Measurements from ENCODE around the gene ZFP42. TPM values are rescaled to one million over a fixed set of nuclear protein-coding genes. Genes with fewer than 3 reads are reported as not detected.
A peak's percentile ranks its signal among the peaks of the same experiment; 100 is the strongest.
"Not testable (repeated sequence)": the region's sequence is repeated elsewhere in the genome, so short reads cannot be mapped to it uniquely, and the experiment has no call there.

The ZFP42 gene
- total RNA-seq, result under 1 TPM in 3 of 8 experiments, not detected in 5; 0.17 to 0.47 (median 0.18) TPM

- in situ Hi-C loops (cut with MboI; ENCODE audit: low pct_unique_long_range_greater_than_20kb in 2 of 9, low sequenced_read_pairs in 9 of 9, unreplicated experiment in 9 of 9), result no loop called here
- no peak for ATAC-seq (replicated peaks in 6 of 8)
Measured at GRCh38 chr4:187995322-187996207, at the start of gene ZFP42. Gene ZFP42 (plus strand): TSS chr4:187995771. CDS start chr4:188002808, 7,037 bp downstream.

GRCh38 chr4:187961171-187961570 lies 34.4 kb upstream of the ZFP42 start:
- H3K4me1 ChIP-seq (replicated peaks in 1 of 2), result peaks cover 0 to 4% of the 10 kb centered on the region in 2 donors
- 0 to 100% (median 91%) methylated on average over 1 to 2 of the region's 2 CpGs for WGBS, 10 experiments
- no peak for ATAC-seq (replicated peaks in 6 of 8)
- in situ Hi-C loops (cut with MboI; ENCODE audit: low pct_unique_long_range_greater_than_20kb in 2 of 9, low sequenced_read_pairs in 9 of 9, unreplicated experiment in 9 of 9), result no loop called here
- no peak overlapping the region for H3K27ac ChIP-seq
- H3K4me3 ChIP-seq, result no peak overlapping the region

More at GRCh38 chr4:187995322-187996207, at the start of gene ZFP42:
- H3K4me3 ChIP-seq, result no peak within 1 kb of the TSS
- WGBS, 10 experiments, result 27 to 100% (median 82%) methylated on average over 1 to 20 of the region's 58 CpGs
- no peak within 1 kb of the TSS for H3K27ac ChIP-seq
- H3K4me1 ChIP-seq (replicated peaks in 1 of 2), result no peaks in the 10 kb centered on the region

- Histone ChIP-seq H3K4me3 (no peak overlapping the region), H3K4me1 (replicated peaks in 1 of 2) (peaks cover 0 to 4% of the 10 kb centered on the region in 2 donors), H3K27ac (no peak overlapping the region)
- 0 to 100% (median 70%) methylated on average over 1 to 2 of the region's 2 CpGs; no CpG with 5 or more reads in 1 of the 10 experiments for WGBS, 10 experiments
- ATAC-seq (replicated peaks in 6 of 8), result no peak
- in situ Hi-C loops (cut with MboI; ENCODE audit: low pct_unique_long_range_greater_than_20kb in 2 of 9, low sequenced_read_pairs in 9 of 9, unreplicated experiment in 9 of 9), result no loop called here
Measured at GRCh38 chr4:187961961-187962360, 33.6 kb upstream of the ZFP42 start.

GRCh38 chr4:187962926-187963325 lies 32.6 kb upstream of the ZFP42 start:
- H3K27ac ChIP-seq, result no peak overlapping the region
- in situ Hi-C loops (cut with MboI; ENCODE audit: low pct_unique_long_range_greater_than_20kb in 2 of 9, low sequenced_read_pairs in 9 of 9, unreplicated experiment in 9 of 9), result no loop called here
- 0 to 90% (median 67%) methylated on average over 1 to 3 of the region's 3 CpGs; no CpG with 5 or more reads in 2 of the 10 experiments for WGBS, 10 experiments
- H3K4me1 ChIP-seq (replicated peaks in 1 of 2), result peaks cover 0 to 4% of the 10 kb centered on the region in 2 donors
- ATAC-seq (replicated peaks in 6 of 8), result no peak
- H3K4me3 ChIP-seq, result no peak overlapping the region

GRCh38 chr4:187965726-187966125 lies 29.8 kb upstream of the ZFP42 start:
- in situ Hi-C loops (cut with MboI; ENCODE audit: low pct_unique_long_range_greater_than_20kb in 2 of 9, low sequenced_read_pairs in 9 of 9, unreplicated experiment in 9 of 9), result no loop called here
- no peak for ATAC-seq (replicated peaks in 6 of 8)
- H3K4me3 ChIP-seq, result no peak overlapping the region

GRCh38 chr4:187972135-187972534 lies 23.4 kb upstream of the ZFP42 start:
- ATAC-seq (replicated peaks in 6 of 8), result no peak
- H3K4me3 ChIP-seq, result no peak overlapping the region
- no peak overlapping the region for H3K27ac ChIP-seq
- 20 to 100% (median 100%) methylated on average over 1 to 2 of the region's 5 CpGs; no CpG with 5 or more reads in 1 of the 10 experiments for WGBS, 10 experiments
- in situ Hi-C loops (cut with MboI; ENCODE audit: low pct_unique_long_range_greater_than_20kb in 2 of 9, low sequenced_read_pairs in 9 of 9, unreplicated experiment in 9 of 9), result no loop called here
- H3K4me1 ChIP-seq (replicated peaks in 1 of 2), result no peaks in the 10 kb centered on the region

More at GRCh38 chr4:187965726-187966125, 29.8 kb upstream of the ZFP42 start:
- Histone ChIP-seq H3K4me1 (replicated peaks in 1 of 2) (peaks cover 0 to 4% of the 10 kb centered on the region in 2 donors), H3K27ac (no peak overlapping the region)
- 27 to 100% (median 88%) methylated on average over 2 to 8 of the region's 8 CpGs for WGBS, 10 experiments

GRCh38 chr4:187983746-187984145 lies 11.8 kb upstream of the ZFP42 start:
- H3K27ac ChIP-seq, result no peak overlapping the region
- no peaks in the 10 kb centered on the region for H3K4me1 ChIP-seq (replicated peaks in 1 of 2)
- ATAC-seq (replicated peaks in 6 of 8), result no peak
- H3K4me3 ChIP-seq, result no peak overlapping the region
- 100% methylated on average over 2 of the region's 2 CpGs; no CpG with 5 or more reads in 8 of the 10 experiments for WGBS, 10 experiments
- in situ Hi-C loops (cut with MboI; ENCODE audit: low pct_unique_long_range_greater_than_20kb in 2 of 9, low sequenced_read_pairs in 9 of 9, unreplicated experiment in 9 of 9), result no loop called here

- ATAC-seq (replicated peaks in 6 of 8), result no peak
- WGBS, 10 experiments, result 17 to 92% (median 64%) methylated on average over 1 to 5 of the region's 5 CpGs
- Histone ChIP-seq H3K4me1 (replicated peaks in 1 of 2) (no peaks in the 10 kb centered on the region), H3K27ac (no peak overlapping the region), H3K4me3 (no peak overlapping the region)
- in situ Hi-C loops (cut with MboI; ENCODE audit: low pct_unique_long_range_greater_than_20kb in 2 of 9, low sequenced_read_pairs in 9 of 9, unreplicated experiment in 9 of 9), result no loop called here
Measured at GRCh38 chr4:187992971-187993370, 2.6 kb upstream of the ZFP42 start.

GRCh38 chr4:187993827-187994226 lies 1.7 kb upstream of the ZFP42 start:
- in situ Hi-C loops (cut with MboI; ENCODE audit: low pct_unique_long_range_greater_than_20kb in 2 of 9, low sequenced_read_pairs in 9 of 9, unreplicated experiment in 9 of 9), result no loop called here
- no peaks in the 10 kb centered on the region for H3K4me1 ChIP-seq (replicated peaks in 1 of 2)
- no peak overlapping the region for H3K27ac ChIP-seq
- H3K4me3 ChIP-seq, result no peak overlapping the region
- no peak for ATAC-seq (replicated peaks in 6 of 8)
- WGBS, 10 experiments, result 0 to 89% (median 49%) methylated on average over 1 to 6 of the region's 6 CpGs

- no peak for ATAC-seq (replicated peaks in 6 of 8)
- Histone ChIP-seq H3K4me3 (no peak overlapping the region), H3K27ac (no peak overlapping the region), H3K4me1 (replicated peaks in 1 of 2) (no peaks in the 10 kb centered on the region)
- in situ Hi-C loops (cut with MboI; ENCODE audit: low pct_unique_long_range_greater_than_20kb in 2 of 9, low sequenced_read_pairs in 9 of 9, unreplicated experiment in 9 of 9), result no loop called here
- 7 to 90% (median 69%) methylated on average over 3 to 14 of the region's 34 CpGs; no CpG with 5 or more reads in 4 of the 10 experiments for WGBS, 10 experiments
Measured at GRCh38 chr4:187996502-187997177, 1.1 kb downstream of the ZFP42 start.

- H3K27ac ChIP-seq; ATAC-seq (replicated peaks in 6 of 8); H3K4me3 ChIP-seq; H3K4me1 ChIP-seq (replicated peaks in 1 of 2); in situ Hi-C loops (cut with MboI; ENCODE audit: low pct_unique_long_range_greater_than_20kb in 2 of 9, low sequenced_read_pairs in 9 of 9, unreplicated experiment in 9 of 9): not testable (repeated sequence)
- WGBS, 10 experiments, result 29 to 97% (median 87%) methylated on average over 4 to 15 of the region's 15 CpGs
Measured at GRCh38 chr4:187997991-187998390, 2.4 kb downstream of the ZFP42 start.

GRCh38 chr4:187999406-187999932 lies 3.9 kb downstream of the ZFP42 start:
- H3K4me3 ChIP-seq, result no peak overlapping the region
- in situ Hi-C loops (cut with MboI; ENCODE audit: low pct_unique_long_range_greater_than_20kb in 2 of 9, low sequenced_read_pairs in 9 of 9, unreplicated experiment in 9 of 9), result no loop called here
- ATAC-seq (replicated peaks in 6 of 8), result peak in 1 of 8 experiments; percentile 19

GRCh38 chr4:188002323-188002722 lies 6.8 kb downstream of the ZFP42 start:
- Histone ChIP-seq H3K4me3 (no peak overlapping the region), H3K27ac (no peak overlapping the region), H3K4me1 (replicated peaks in 1 of 2) (no peaks in the 10 kb centered on the region)
- ATAC-seq (replicated peaks in 6 of 8), result no peak
- in situ Hi-C loops (cut with MboI; ENCODE audit: low pct_unique_long_range_greater_than_20kb in 2 of 9, low sequenced_read_pairs in 9 of 9, unreplicated experiment in 9 of 9), result no loop called here
- 0 to 100% (median 80%) methylated on average over 1 to 2 of the region's 2 CpGs; no CpG with 5 or more reads in 3 of the 10 experiments for WGBS, 10 experiments

More at GRCh38 chr4:187999406-187999932, 3.9 kb downstream of the ZFP42 start:
- Histone ChIP-seq H3K4me1 (replicated peaks in 1 of 2) (no peaks in the 10 kb centered on the region), H3K27ac (no peak overlapping the region)
- WGBS, 10 experiments, result 25 to 92% (median 73%) methylated on average over 1 to 2 of the region's 2 CpGs; no CpG with 5 or more reads in 2 of the 10 experiments

Data from motor neuron (in vitro differentiated cells).